CD4-positive, alpha-beta T cell (primary cell): ENCODE measurements around the gene ARMC3. TPM values are rescaled to one million over a fixed set of nuclear protein-coding genes. Genes with fewer than 3 reads are reported as not detected.

Source experiments
- ATAC-seq: fragments of 200-7000 bp; cut with Tn5 transposase; one replicate; pipeline ENCODE4 v1.10.0; 2022; ENCODE audit warnings: mild to moderate bottlenecking; ENCODE audit not compliant: poor library complexity
- CTCF ChIA-PET: fragments of 350-600 bp; sonication (Branson Sonifier 250); formaldehyde crosslinking; loops from one replicate; lab custom pipeline; 2021; ENCODE audit warnings: antibody characterized with exemption, inconsistent platforms; lab: Charles Lee
- POLR2A ChIA-PET: fragments of 350-600 bp; sonication (Branson Sonifier 250); formaldehyde crosslinking; loops from one replicate; lab custom pipeline; 2021; ENCODE audit warnings: antibody characterized with exemption, inconsistent platforms; lab: Charles Lee
- DNase-seq, 14 experiments: peaks; one replicate each; pipeline ENCODE4 v3.0.0-alpha.2; 2013 to 2020; ENCODE audit warnings: mixed read lengths in 2 of 14
- H3K27ac ChIP-seq, 2 donors: one replicate each; pipeline versions ENCODE4 v1.5.1 to v1.7.0; 2013; ENCODE audit warnings: low read length in 2 of 2, low read depth in 1 of 2, mild to moderate bottlenecking in 1 of 2
- H3K27me3 ChIP-seq, 2 experiments: 1 replicate in 1 of 2; 2 replicates in 1 of 2; pipeline versions ENCODE4 v1.6.1 to v1.7.0; 2013; ENCODE audit warnings: low read length in 2 of 2, control low read depth in 1 of 2, mild to moderate bottlenecking in 1 of 2, moderate library complexity in 1 of 2; ENCODE audit not compliant: insufficient read depth in 2 of 2, control insufficient read depth in 1 of 2
- H3K36me3 ChIP-seq: one replicate; pipeline ENCODE4 v1.6.1; 2013; ENCODE audit warnings: low read length, control low read depth; ENCODE audit not compliant: insufficient read depth
- H3K4me1 ChIP-seq: one replicate; pipeline ENCODE4 v1.6.1; 2013; ENCODE audit warnings: low read length, control low read depth; ENCODE audit not compliant: insufficient read depth
- H3K4me3 ChIP-seq: one replicate; pipeline ENCODE4 v1.5.1; 2013; ENCODE audit warnings: mild to moderate bottlenecking, low read length, moderate library complexity
- H3K9me3 ChIP-seq, 2 experiments: 1 replicate in 1 of 2; 2 replicates in 1 of 2; pipeline versions ENCODE4 v1.6.1 to v1.7.0; 2013; ENCODE audit warnings: low read length in 2 of 2, mild to moderate bottlenecking in 2 of 2, control low read depth in 1 of 2, moderate library complexity in 1 of 2; ENCODE audit not compliant: control insufficient read depth in 1 of 2, insufficient read depth in 1 of 2
- H3K27ac Mint-ChIP-seq: one replicate; pipeline ENCODE4 v1.8.0; 2020; ENCODE audit warnings: mixed read lengths
- H3K27me3 Mint-ChIP-seq: one replicate; pipeline ENCODE4 v1.8.0; 2021; ENCODE audit warnings: mixed read lengths
- H3K36me3 Mint-ChIP-seq: one replicate; pipeline ENCODE4 v1.8.0; 2021; ENCODE audit warnings: low read depth, mixed read lengths
- H3K4me1 Mint-ChIP-seq: one replicate; pipeline ENCODE4 v1.8.0; 2021; ENCODE audit warnings: low read depth, mixed read lengths
- H3K4me3 Mint-ChIP-seq: one replicate; pipeline ENCODE4 v1.8.0; 2020; ENCODE audit warnings: mild to moderate bottlenecking, mixed read lengths
- H3K9me3 Mint-ChIP-seq: one replicate; pipeline ENCODE4 v1.8.0; 2020; ENCODE audit warnings: mixed read lengths
- intact Hi-C, 2 experiments: fragments of 100-400 bp; cut with DNase I in 1 of 2; cut with micrococcal nuclease in 1 of 2; formaldehyde crosslinking; loops; one replicate each; pipeline versions ENCODE4 v1.15.1 to v1.9.0; 2023 to 2025; cut with DNase I, micrococcal nuclease
- total RNA-seq, 174 experiments: library from RNA in 2 of 174; stranded (reverse) in 2 of 174; gene quantifications; one replicate each; pipeline ENCODE4 v1.2.3 and lab custom pipeline; 2021 to 2026
- TF ChIP-seq, protein P1 (sequence below): fragments of 200-600 bp; IDR thresholded peaks from one replicate; pipeline ENCODE4 v1.8.0; 2022; ENCODE audit warnings: antibody characterized with exemption, mild to moderate bottlenecking

ARMC3 gene
- total RNA-seq, 2 experiments from 2014 or later = not detected

- no peaks in the 10 kb centered on the region for H3K9me3 Mint-ChIP-seq
- H3K4me3 Mint-ChIP-seq = no peak overlapping the region
- Histone ChIP-seq H3K36me3 (no peaks in the 10 kb centered on the region), H3K4me1 (no peaks in the 10 kb centered on the region), H3K4me3 (no peak overlapping the region), H3K27me3 (peaks cover 0 to 6% of the 10 kb centered on the region in 2 experiments), H3K27ac (no peak overlapping the region), H3K9me3 (no peaks in the 10 kb centered on the region)
- intact Hi-C loops = no loop called here
- no peak for DNase-seq
- no peak for ATAC-seq
- TF ChIP-seq, protein P1, sequence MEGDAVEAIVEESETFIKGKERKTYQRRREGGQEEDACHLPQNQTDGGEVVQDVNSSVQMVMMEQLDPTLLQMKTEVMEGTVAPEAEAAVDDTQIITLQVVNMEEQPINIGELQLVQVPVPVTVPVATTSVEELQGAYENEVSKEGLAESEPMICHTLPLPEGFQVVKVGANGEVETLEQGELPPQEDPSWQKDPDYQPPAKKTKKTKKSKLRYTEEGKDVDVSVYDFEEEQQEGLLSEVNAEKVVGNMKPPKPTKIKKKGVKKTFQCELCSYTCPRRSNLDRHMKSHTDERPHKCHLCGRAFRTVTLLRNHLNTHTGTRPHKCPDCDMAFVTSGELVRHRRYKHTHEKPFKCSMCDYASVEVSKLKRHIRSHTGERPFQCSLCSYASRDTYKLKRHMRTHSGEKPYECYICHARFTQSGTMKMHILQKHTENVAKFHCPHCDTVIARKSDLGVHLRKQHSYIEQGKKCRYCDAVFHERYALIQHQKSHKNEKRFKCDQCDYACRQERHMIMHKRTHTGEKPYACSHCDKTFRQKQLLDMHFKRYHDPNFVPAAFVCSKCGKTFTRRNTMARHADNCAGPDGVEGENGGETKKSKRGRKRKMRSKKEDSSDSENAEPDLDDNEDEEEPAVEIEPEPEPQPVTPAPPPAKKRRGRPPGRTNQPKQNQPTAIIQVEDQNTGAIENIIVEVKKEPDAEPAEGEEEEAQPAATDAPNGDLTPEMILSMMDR = no peak
- peaks cover 49% of the 10 kb centered on the region for H3K27me3 Mint-ChIP-seq
- H3K4me1 Mint-ChIP-seq = no peaks in the 10 kb centered on the region
- H3K27ac Mint-ChIP-seq = no peak overlapping the region
- ChIA-PET CTCF (no interaction called here), POLR2A (no interaction called here)
- no peaks in the 10 kb centered on the region for H3K36me3 Mint-ChIP-seq
Observed at GRCh38 chr10:23053036-23053435, 125.2 kb downstream of the ARMC3 start.

DNA sequence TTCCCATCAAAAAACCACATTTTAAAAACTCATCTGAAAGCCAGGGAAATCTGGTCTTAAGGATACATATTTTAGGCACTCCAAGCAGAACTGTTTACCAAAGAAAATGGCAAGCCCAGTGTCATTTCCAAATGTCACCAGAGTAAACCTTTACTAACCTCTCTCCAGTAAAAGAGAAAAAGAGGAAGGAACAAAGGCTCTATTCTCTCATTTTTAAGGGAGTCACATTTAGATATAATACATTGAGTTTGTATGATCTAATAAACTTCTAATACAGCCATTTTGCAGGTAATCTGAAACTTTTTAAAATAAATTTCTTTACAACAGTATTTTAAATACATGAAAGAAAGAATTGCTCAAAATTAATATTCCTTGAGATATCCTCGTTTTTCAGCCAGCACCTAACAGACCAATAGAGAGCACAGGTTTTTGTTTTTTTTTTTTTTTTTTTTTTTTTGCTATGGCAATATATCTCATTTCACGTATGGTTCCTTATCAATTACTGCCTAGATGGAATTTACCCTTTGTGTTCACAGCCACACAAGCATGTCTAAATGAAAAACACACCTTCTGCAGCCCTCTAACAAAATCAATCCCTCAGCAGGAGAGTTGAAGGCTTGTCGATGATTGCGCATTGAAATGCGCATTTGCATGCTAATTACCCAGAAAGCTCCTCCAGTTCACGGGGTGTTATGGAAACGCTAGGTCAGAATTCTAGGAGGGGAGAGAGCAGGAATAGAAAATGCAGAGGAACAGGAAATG lies 127.8 kb downstream of the ARMC3 start:
- no peak for ATAC-seq
- Mint-ChIP-seq H3K9me3 (peaks cover 8% of the 10 kb centered on the region), H3K27ac (no peak overlapping the region), H3K27me3 (peaks cover 45% of the 10 kb centered on the region), H3K4me3 (no peak overlapping the region), H3K4me1 (no peaks in the 10 kb centered on the region), H3K36me3 (no peaks in the 10 kb centered on the region)
- no peak for DNase-seq
- no peaks in the 10 kb centered on the region for H3K4me1 ChIP-seq
- POLR2A ChIA-PET = no interaction called here
- no peak overlapping the region for H3K27ac ChIP-seq
- intact Hi-C loops = no loop called here
- no peaks in the 10 kb centered on the region for H3K9me3 ChIP-seq
- TF ChIP-seq, protein P1 = no peak
- CTCF ChIA-PET = no interaction called here
- H3K27me3 ChIP-seq = peaks cover 0 to 9% of the 10 kb centered on the region in 2 experiments
- no peaks in the 10 kb centered on the region for H3K36me3 ChIP-seq
- no peak overlapping the region for H3K4me3 ChIP-seq

DNA sequence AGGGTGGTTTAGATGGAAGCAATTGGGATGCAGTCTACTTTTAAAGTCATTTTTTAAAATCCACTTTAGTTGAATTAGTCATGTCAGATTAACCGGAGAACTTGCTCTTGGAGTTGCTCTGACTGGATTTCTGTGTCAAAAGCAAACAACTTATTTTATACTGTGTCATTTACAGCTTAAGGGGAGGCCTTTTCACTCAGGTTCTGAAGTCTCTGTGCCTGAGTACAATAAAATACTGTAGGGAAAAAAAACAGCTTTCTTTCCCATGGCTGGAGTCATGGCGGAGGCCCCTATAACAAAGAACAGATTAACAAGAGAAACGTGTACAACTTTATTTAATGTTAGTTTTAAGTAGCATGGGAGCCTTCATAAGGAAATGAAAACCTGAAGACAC lies 128.3 kb downstream of the ARMC3 start:
- peaks cover 8% of the 10 kb centered on the region for H3K9me3 Mint-ChIP-seq
- intact Hi-C loops = no loop called here
- no peak for ATAC-seq
- H3K36me3 ChIP-seq = no peaks in the 10 kb centered on the region
- peaks cover 44% of the 10 kb centered on the region for H3K27me3 Mint-ChIP-seq
- H3K4me3 Mint-ChIP-seq = no peak overlapping the region
- no peaks in the 10 kb centered on the region for H3K36me3 Mint-ChIP-seq
- H3K27me3 ChIP-seq = peaks cover 0 to 9% of the 10 kb centered on the region in 2 experiments
- H3K4me1 ChIP-seq = no peaks in the 10 kb centered on the region
- ChIA-PET CTCF (no interaction called here), POLR2A (no interaction called here)
- no peaks in the 10 kb centered on the region for H3K9me3 ChIP-seq
- H3K4me1 Mint-ChIP-seq = no peaks in the 10 kb centered on the region
- H3K27ac Mint-ChIP-seq = no peak overlapping the region
- no peak overlapping the region for H3K27ac ChIP-seq
- TF ChIP-seq, protein P1 = no peak
- no peak for DNase-seq
- H3K4me3 ChIP-seq = no peak overlapping the region
